GM12874 (cell line): ENCODE results near the gene THRB.

Experiments used
- CTCF ChIP-seq: IDR thresholded peaks from 2 replicates; pipeline ENCODE4 v1.5.1; 2011; ENCODE audit warnings: low read depth, mild to moderate bottlenecking, control low read depth, low read length, moderate library complexity; ENCODE audit not compliant: insufficient read depth

The THRB gene

DNA sequence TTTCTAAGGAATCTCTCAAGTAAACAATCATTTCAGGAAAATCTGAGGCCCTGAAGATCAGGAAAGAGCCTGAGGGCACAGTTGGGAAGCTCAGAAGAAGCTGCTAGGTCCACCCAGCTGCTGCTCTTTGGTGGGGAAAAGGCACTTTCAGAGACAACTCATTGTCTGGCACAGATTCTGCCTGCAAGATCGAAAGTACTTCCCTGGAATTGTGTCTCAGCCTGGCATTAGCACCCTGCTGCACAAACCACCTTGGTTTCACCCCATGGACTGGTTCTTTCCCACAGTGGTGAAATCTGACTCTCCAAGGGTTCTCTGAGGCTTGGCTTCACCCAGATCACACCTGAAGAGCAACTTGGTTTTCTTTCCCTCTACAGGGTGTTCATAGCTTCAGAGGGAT is 18.7 kb downstream of the THRB start:
- no peak for TF ChIP-seq CTCF

- TF ChIP-seq CTCF, result no peak
Observed at GRCh38 chr3:24474862-24475261, 19.8 kb downstream of the THRB start.

- TF ChIP-seq CTCF, result no peak
Observed at GRCh38 chr3:24472358-24472757, 22.3 kb downstream of the THRB start.

GRCh38 chr3:24471486-24471885 is 23.2 kb downstream of the THRB start:
- no peak for TF ChIP-seq CTCF

- no peak for TF ChIP-seq CTCF
Observed at GRCh38 chr3:24470277-24470676, 24.4 kb downstream of the THRB start.

DNA sequence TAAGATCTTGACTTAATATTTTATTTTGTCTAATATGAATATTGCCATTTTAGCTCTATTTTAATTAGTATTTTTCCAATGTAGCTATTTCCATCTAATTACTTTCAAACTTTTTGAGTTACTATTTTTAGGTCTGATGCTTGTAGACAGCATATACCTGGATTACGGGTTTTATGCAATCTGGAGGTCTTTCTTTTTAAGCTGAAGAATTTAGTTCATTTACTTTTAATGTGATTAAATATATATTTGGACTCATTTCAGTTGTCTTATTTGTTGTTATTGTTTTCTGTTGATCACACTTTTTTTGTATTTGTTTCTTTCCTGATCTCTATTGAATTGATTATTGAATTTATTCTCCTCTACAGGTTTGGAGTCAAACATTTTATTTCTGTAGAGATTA is 30.3 kb downstream of the THRB start:
- TF ChIP-seq CTCF, result no peak

GRCh38 chr3:24462737-24463136 is 31.9 kb downstream of the THRB start:
- TF ChIP-seq CTCF, result no peak

- TF ChIP-seq CTCF, result no peak
Observed at GRCh38 chr3:24460974-24461373, 33.7 kb downstream of the THRB start.
